AG09309 (cell line): ENCODE results near the gene TMEM45B.
"Not testable (repeated sequence)": the region's sequence is repeated elsewhere in the genome, so short reads cannot be mapped to it uniquely, and the experiment has no call there.

Experiments
- DNase-seq: peaks from one replicate; pipeline ENCODE4 v3.0.0-alpha.2; 2010; ENCODE audit warnings: low read depth
- H3K4me3 ChIP-seq: 2 replicates; pipeline ENCODE4 v1.5.1; 2011; ENCODE audit warnings: mild to moderate bottlenecking, low read depth, low read length, moderate library complexity; ENCODE audit not compliant: control insufficient read depth
- TF ChIP-seq, protein P1 (sequence below): IDR thresholded peaks from 2 replicates; pipeline ENCODE4 v1.5.1; 2011; ENCODE audit warnings: mild to moderate bottlenecking, low read depth, low read length, inconsistent platforms; ENCODE audit not compliant: insufficient read depth, control insufficient read depth; ENCODE audit errors: missing control alignments

The TMEM45B gene

GRCh38 chr11:129804012-129804411 is 11.6 kb upstream of the TMEM45B start:
- TF ChIP-seq, protein P1, sequence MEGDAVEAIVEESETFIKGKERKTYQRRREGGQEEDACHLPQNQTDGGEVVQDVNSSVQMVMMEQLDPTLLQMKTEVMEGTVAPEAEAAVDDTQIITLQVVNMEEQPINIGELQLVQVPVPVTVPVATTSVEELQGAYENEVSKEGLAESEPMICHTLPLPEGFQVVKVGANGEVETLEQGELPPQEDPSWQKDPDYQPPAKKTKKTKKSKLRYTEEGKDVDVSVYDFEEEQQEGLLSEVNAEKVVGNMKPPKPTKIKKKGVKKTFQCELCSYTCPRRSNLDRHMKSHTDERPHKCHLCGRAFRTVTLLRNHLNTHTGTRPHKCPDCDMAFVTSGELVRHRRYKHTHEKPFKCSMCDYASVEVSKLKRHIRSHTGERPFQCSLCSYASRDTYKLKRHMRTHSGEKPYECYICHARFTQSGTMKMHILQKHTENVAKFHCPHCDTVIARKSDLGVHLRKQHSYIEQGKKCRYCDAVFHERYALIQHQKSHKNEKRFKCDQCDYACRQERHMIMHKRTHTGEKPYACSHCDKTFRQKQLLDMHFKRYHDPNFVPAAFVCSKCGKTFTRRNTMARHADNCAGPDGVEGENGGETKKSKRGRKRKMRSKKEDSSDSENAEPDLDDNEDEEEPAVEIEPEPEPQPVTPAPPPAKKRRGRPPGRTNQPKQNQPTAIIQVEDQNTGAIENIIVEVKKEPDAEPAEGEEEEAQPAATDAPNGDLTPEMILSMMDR: no peak
- no peak overlapping the region for H3K4me3 ChIP-seq
- no peak for DNase-seq

DNA sequence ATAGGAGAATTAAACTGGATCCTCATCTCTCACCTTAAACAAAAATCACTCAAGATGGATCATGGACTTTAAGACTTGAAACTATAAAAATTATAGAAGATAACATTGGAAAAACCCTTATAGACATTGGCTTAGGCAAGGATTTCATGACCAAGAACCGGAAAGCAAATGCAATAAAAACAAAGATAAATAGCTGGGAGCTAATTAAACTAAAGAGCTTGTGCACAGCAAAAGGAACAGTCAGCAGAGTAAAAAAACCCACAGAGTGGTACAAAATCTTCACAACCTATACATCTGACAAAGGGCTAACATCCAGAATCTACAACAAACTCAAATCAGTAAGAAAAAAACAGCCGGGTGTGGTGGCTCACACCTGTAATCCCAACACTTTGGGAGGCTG is 7.4 kb upstream of the TMEM45B start:
- DNase-seq, H3K4me3 ChIP-seq: not testable (repeated sequence)

- TF ChIP-seq, protein P1: no peak
- no peak for DNase-seq
- H3K4me3 ChIP-seq: no peak overlapping the region
These were observed 2.3 kb upstream of the TMEM45B start for GRCh38 chr11:129813231-129813791.

- DNase-seq: no peak
- H3K4me3 ChIP-seq: no peak overlapping the region
- TF ChIP-seq, protein P1: no peak
These were observed 1.2 kb upstream of the TMEM45B start for GRCh38 chr11:129814244-129815014.

DNA sequence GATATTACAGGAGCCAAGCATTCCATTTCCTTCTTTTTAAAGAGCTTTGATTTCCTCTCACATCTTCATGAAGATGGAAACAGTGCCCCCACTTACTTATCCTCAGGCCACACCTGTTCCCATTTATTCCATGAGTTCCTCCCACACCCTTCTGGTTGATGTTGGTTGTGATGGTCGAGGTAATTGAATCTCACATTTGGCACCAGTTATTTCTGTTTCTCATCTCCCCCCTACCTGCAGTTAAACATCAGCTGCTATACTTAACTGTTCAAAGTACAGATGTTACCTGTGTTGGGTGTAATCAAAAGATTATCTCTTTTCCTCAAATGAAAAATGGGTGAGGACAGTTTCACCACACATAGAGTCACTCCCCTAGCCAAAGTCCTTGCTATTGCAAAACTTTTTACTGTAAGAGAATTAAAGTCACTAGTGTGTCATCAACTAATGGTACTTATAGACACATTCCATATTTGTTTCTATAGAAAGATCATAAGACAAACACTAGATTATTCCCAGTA is 1.9 kb downstream of the TMEM45B start:
- no peak for DNase-seq
- TF ChIP-seq, protein P1: no peak
- no peak overlapping the region for H3K4me3 ChIP-seq

- not testable (repeated sequence) for DNase-seq
These were observed 2.6 kb downstream of the TMEM45B start for GRCh38 chr11:129818236-129818635.

GRCh38 chr11:129819237-129819636 is 3.6 kb downstream of the TMEM45B start:
- H3K4me3 ChIP-seq: no peak overlapping the region
- DNase-seq: no peak
- TF ChIP-seq, protein P1: no peak

More at GRCh38 chr11:129818236-129818635, 2.6 kb downstream of the TMEM45B start:
- H3K4me3 ChIP-seq: not testable (repeated sequence)

DNA sequence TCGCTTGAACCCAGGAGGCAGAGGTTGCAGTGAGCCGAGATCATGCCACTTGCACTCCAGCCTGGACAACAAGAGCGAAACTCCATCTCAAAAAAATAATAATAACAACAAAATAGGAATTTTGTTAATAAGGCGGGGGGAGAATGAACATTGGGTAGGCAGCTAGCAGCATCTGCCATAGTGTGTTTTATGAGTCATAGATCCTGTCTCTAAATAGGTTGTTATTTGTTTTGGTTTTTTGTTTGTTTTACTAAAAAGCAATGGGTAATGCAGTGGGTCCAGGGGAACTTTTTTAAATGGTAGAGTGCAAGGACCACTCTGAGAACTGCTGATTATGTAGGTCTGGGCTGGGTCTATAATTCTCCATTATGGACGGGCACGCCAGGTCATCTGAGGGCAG is 4.6 kb downstream of the TMEM45B start:
- not testable (repeated sequence) for H3K4me3 ChIP-seq, DNase-seq

- not testable (repeated sequence) for DNase-seq, H3K4me3 ChIP-seq
These were observed 7.6 kb downstream of the TMEM45B start for GRCh38 chr11:129823281-129823680.

GRCh38 chr11:129823799-129824198 is 8.2 kb downstream of the TMEM45B start:
- not testable (repeated sequence) for DNase-seq

More at GRCh38 chr11:129823799-129824198, 8.2 kb downstream of the TMEM45B start:
- H3K4me3 ChIP-seq: not testable (repeated sequence)
